ENCODE results near the gene RBMS3.

The RBMS3 gene

DNA sequence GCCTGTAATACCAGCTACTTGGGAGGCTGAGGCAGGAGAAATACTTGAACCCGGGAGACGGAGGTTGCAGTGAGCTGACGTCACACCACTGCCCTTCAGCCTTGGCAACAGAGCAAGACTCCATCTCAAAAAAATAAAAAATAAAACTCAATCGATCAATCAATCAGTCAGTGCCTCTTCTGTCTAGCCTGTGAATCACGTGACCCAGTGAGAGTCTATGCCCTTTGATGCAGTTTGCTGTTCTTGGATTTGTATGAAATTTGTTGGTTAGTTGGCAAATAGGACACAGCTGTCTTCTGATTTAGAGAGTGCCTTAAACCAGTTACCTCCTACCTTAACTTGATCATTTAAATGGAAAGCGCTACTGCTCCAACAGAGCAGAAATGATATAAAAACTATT is 3.6 kb upstream of the RBMS3 start:
- DNase-seq (ENCODE audit: low read depth, low spot score), result no peak

GRCh38 chr3:29279286-29279685 is 1.6 kb upstream of the RBMS3 start:
- DNase-seq (ENCODE audit: low read depth, low spot score), result no peak

- DNase-seq (ENCODE audit: low read depth, low spot score), result no peak
Observed at GRCh38 chr3:29279806-29280205, 1.1 kb upstream of the RBMS3 start.

GRCh38 chr3:29281094-29281343 is 148 bp downstream of the RBMS3 start:
- DNase-seq (ENCODE audit: low read depth, low spot score), result no peak

- no peak for DNase-seq (ENCODE audit: low read depth, low spot score)
Observed at GRCh38 chr3:29281344-29282241, 722 bp downstream of the RBMS3 start.

- DNase-seq (ENCODE audit: low read depth, low spot score), result no peak
Observed at GRCh38 chr3:29282427-29283230, 1.8 kb downstream of the RBMS3 start.

DNA sequence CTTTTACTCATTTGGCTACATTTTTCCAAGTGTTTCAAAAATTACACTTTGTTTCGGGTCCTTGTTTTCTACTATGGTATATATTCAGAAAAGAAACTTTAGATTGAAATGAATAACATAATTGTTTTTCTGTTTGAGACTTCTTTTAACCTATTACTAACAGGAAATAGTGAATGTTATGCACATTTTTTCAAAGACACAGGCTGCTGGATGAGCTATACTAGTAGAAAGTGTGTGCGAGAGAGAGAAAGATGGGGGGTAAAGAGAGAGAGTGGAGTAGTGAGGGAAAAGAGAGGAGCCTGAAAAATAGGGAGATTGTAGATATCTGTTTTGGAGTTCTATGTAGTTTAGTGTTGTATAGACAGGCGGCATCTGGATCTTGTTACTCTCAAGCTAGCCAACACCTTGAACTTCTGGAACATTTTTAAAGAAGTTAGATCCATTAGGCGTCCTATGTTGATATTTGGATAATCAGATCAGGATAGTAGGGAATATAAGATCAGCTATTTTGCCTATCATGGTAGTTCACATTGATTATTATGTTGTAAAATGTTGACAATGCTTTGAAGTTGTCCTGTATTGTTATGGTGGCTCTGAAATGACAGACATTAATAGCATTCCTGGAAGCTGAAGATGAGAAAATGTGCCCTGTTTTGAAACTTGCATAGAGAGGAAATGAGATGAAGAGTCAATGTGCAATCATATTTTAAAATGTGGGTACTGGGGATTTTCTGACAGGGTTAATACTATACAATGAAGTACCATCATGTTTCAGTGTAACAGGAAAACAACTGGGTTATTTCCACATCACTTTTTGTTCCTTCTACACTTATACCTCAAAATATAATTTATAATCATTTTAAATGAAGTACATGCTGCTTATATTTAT is 2.6 kb downstream of the RBMS3 start:
- DNase-seq (ENCODE audit: low read depth, low spot score), result no peak

DNA sequence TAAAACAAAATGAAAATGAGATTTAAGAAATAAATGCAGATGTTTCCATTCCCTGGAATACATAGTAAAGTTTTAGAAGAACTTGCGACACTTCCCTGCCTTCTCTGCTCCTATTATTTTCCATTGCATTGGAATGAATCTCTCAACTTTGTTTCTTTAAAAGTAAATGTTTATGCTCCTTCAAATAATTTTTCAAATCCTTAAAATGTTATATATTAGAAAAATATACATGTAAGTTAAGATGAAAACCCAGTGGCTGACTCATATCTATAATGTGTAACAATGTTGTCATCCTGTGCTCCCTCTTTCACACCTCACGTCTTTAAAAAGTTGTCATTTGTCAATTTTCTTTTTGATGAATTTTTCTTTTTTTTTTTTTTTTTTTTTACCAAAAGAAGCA is 3.6 kb downstream of the RBMS3 start:
- DNase-seq (ENCODE audit: low read depth, low spot score), result no peak

- DNase-seq (ENCODE audit: low read depth, low spot score), result no peak
Observed at GRCh38 chr3:29285471-29286071, 4.7 kb downstream of the RBMS3 start.

DNA sequence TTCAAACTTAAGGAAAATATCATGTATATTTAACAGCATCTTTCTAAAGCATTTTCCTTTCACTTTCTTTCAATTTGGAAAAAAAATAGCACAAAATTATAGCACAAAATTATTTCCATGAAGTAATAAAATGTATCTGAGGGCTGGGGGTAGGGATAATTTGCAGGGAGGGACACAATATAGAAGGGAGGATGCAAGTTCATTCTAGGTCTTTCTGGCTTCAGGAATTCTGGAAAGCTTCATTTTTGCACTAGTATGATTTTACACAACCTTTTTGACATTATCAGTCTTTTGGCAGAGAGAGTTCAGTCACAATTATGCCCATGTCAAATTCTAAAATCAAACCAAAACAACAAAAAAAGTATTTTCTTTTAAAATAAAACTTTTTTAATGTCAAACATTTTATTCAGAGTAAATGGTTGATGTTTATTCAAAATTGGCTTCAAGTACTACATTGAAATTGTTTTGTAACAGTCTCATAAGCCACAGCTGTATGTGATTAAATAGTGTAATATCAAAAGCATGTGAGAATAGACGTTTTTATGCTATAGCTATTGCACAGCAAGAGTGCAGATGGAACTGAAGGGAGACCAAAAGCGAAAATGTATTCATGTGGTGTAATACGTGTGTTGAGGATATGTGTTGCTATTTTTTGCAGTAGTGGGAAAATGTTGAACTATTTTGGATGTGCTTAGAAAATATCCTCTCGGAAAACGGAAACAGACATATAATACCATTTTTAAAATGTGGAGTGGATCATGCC is 5.8 kb downstream of the RBMS3 start:
- DNase-seq (ENCODE audit: low read depth, low spot score), result no peak

DNA sequence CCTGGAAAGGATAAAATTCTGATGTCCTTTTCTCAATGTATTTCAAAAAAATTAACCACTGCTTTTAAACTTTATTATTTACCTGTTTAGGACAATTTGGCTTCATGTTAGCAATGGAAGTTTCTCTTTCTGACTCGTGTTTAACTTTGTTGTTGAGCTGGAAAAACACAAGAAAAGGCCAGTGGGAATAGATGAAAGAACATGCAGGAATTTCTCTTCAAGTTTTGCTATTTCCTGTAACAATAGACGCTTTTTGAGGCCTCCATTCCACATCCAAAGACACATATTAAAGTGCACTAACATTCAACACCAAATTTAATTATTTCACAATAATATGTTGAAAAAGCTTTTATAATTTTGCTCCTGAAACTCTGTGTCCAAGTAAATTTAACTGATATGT is 9.7 kb downstream of the RBMS3 start:
- DNase-seq (ENCODE audit: low read depth, low spot score), result no peak

DNA sequence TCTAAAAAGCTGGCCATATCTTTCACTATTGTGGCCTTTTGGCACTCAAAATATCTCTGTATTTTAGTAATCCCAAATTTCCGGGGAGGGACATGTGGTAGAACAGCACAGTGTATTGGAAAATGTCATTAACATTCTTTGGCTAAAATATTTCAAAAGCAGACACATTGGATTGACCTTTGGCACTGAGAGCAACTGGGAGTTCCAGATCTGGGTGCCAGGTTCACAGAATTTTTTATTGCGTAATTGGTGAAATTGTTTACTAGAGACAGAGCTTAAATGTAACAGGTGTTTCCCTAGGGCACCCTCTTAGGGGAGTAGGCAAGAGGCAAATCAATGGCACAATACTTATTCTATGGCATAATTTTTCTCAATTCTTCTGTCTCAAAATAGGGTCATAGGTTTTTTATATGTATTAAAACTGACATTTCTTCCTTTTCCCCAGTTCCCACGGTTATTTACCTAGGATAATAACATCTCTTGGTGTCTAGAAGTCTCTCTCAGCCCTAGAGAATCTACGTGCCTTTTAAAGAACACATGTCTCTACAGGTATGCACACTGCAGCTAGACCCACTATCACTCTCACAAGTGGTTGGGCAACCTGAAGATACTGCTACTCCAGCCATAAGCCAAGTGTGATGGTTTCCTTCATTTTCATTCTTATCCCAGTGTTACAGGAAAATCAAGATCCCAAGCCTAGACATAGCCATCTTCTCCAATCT is 10.6 kb downstream of the RBMS3 start:
- DNase-seq (ENCODE audit: low read depth, low spot score), result no peak

GRCh38 chr3:29291982-29292363 is 11.1 kb downstream of the RBMS3 start:
- DNase-seq (ENCODE audit: low read depth, low spot score), result no peak

DNA sequence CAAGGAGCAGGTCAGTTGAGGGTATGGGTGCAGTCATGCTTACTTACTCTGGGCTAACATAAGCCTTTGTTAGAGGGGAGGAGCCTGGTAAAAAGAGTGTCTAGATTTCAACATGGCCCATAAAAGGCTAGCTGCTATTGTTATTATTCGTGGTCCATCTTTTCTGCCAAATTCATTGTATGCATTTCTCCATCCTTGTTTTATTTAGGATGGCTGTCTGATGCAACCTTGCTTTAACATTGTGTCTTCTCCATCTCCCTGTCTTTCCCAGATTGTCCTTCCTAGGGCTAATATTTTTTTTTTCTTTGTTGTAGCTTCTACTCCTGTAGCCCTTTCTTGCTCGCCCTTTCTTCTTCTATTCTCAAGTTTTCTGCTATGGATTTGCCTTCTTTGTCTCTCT is 12.6 kb downstream of the RBMS3 start:
- DNase-seq (ENCODE audit: low read depth, low spot score), result no peak

- no peak for DNase-seq (ENCODE audit: low read depth, low spot score)
Observed at GRCh38 chr3:29297998-29298397, 17.1 kb downstream of the RBMS3 start.

DNA sequence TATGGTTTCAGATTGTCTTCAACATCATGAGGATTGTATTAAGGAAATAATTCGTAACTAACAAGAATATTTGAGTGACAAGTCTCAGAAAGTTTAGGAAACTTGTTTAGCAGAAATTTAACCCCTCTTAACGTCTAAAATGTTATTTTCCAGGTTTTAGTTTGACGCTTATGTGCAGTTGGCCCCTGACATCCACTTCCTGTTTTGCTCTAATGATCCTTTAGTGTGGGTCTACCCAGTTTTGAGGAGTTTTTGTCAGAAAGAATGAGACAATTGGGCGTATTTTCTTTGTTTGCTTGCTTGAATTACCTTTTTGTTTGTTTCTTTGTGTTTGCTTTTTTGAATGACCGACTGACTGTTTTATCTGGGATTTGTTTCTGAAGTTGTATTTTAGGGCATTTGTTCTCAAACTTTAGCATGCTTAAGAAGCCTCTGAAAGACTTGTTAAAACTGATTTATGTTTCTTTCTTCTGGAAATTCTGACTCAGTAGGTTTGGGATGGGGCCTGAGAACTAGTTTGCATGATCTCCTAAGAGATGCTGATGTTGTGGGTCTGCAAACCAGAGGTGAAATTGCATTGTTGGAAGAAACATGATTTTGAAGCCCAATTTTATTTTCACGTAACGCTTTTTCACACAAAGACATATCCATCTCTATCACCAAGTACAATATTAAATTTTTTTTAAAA is 20.6 kb downstream of the RBMS3 start:
- no peak for DNase-seq (ENCODE audit: low read depth, low spot score)

GRCh38 chr3:29302619-29303018 is 21.7 kb downstream of the RBMS3 start:
- DNase-seq (ENCODE audit: low read depth, low spot score), result no peak

- DNase-seq (ENCODE audit: low read depth, low spot score), result no peak
Observed at GRCh38 chr3:29307295-29307694, 26.4 kb downstream of the RBMS3 start.

DNA sequence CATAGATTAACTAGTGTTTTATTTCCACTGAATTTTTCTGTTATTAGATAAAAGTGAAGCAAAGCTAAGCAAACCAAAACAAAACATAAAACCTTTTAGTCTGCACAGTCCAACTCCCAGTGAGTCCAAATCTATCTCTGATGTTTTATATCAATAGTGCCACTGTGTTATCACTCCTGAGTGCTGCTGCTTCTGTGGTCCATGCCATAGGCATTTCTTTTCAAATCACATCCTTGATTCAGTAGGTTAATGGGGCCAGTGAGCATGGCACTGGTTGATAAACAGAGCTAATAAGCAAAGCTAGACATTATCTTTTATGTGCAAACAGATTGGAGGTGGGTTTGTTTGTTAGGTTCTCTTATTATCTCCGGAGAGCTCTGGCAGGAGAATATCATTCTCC is 30.0 kb downstream of the RBMS3 start:
- DNase-seq (ENCODE audit: low read depth, low spot score), result no peak

- no peak for DNase-seq (ENCODE audit: low read depth, low spot score)
Observed at GRCh38 chr3:29311795-29312194, 30.9 kb downstream of the RBMS3 start.
